COLO668 (cell line): ENCODE measurements around the gene TIMM17B.

Experiments
- DNase-seq: peaks from one replicate; lab custom pipeline; 2025; ENCODE audit not compliant: unreplicated experiment; lab: John Stamatoyannopoulos, UW

Gene TIMM17B

GRCh38 chrX:48897625-48898306, at the start of gene TIMM17B, which contains the start of gene PQBP1:
Gene TIMM17B, minus strand, starts transcription at chrX:48897768. Its CDS starts 19 bp downstream, at chrX:48897749.
Gene PQBP1, plus strand, starts transcription at chrX:48897930. Its CDS starts 580 bp downstream, at chrX:48898510.
- DNase-seq: peak; percentile 93

DNA sequence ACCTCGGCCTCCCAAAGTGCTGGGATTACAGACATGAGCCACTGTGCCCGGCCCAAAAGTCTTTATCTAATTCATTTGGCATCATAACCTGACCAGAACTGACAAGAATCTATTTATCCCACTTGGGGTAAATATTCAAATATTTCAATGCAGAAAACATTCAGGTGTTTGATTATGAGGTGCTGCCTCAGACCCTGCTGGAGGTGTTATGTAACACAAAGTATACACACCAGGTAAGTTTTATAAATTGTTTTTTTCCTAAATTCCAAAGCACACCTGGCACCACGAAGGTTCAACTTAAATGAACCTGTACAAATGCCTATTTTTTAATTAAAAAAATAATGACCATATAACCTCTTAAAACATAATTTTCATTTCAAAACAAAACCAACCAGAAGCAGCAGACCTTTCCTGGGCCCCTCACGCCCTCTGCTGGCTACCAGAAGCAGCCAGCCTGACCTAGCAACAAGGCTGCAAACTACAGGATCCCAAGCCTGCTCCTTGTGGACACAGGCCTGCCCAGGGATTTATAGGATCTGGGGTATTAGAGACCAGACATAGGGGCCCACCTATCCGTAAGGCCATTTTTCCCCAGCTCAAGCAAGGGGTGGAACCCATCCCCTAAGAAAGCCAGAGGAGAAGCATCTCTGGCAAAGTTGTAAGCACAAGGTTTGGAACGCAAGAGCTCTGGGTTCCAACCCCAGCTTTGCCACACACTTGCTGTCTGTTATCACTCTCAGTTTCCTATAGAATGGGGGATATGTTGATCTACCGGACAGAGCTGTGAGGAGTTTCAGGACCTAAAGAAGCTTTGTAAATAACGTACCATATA, 48.2 kb upstream of the TIMM17B start:
- peak; percentile 27 for DNase-seq

GRCh38 chrX:48942895-48943294, 45.3 kb upstream of the TIMM17B start:
- DNase-seq: no peak

- no peak for DNase-seq
These were observed 42.9 kb upstream of the TIMM17B start for GRCh38 chrX:48940404-48940955.

GRCh38 chrX:48939524-48940228, 42.1 kb upstream of the TIMM17B start:
- DNase-seq: no peak

DNA sequence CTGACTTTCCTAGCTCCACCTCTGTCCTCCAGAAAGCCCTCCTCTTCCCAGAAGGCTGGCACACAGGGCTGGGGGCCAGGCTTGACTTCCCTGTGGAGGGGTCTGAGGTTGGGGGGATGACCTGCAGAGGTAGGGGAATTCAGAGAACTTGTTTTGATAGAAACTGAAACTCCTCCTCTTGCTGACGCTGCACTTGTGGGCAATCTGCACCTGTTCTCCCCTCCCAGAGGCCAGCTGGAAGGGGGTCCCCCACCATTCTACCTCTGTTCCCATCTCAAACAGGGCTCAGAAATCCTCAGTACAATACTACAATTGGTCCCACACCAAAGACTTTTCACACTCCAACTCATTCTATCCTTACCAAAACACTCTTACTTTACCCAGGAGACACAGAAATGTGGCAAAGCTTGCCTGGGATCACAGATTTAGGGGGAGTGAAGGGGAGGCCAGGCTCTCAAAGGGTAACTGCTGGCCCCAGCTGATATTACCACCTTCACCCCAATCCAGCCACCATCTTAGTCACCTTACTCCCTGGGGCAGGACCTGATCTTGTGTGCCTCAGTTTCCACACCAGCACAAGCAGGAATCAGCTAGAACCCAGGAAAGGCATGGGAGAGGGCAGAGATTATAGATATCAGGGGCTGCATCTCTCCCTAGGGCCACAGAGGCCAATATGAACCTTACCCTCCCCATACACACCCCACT, 41.3 kb upstream of the TIMM17B start:
- DNase-seq: no peak

GRCh38 chrX:48937054-48937907, 39.7 kb upstream of the TIMM17B start:
- no peak for DNase-seq

DNA sequence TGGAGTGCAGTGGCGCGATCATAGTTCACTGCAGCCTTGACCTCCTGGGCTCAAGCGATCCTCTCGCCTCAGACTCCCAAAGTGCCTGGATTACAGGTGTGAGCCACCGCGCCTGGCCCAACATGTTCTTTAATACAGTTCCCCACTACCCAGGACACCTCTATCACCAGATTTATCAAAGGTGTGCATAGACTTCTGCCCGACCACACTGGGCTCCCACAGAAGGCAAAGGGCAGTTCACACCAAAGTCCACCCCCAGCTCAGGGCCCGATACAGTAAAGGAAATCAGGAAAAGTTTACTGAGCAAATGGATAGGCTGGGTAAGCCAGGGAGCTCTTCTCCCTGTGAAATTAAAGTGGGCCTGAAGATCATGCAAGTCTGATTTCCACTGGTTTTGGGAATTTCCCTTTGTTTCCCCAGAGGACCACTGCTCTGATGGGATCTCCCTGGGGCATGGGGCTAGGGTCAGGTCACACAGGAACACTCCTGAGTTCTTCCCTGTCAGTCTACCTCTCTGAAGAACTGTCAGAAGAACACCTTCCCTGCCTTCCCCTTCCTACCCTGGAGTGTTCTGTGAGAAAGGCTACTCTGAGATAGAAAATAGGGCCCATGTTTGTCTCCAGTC, 39.0 kb upstream of the TIMM17B start:
- no peak for DNase-seq

GRCh38 chrX:48935301-48935670, 37.7 kb upstream of the TIMM17B start:
- no peak for DNase-seq

- DNase-seq: no peak
These were observed 37.2 kb upstream of the TIMM17B start for GRCh38 chrX:48934581-48935300.

DNA sequence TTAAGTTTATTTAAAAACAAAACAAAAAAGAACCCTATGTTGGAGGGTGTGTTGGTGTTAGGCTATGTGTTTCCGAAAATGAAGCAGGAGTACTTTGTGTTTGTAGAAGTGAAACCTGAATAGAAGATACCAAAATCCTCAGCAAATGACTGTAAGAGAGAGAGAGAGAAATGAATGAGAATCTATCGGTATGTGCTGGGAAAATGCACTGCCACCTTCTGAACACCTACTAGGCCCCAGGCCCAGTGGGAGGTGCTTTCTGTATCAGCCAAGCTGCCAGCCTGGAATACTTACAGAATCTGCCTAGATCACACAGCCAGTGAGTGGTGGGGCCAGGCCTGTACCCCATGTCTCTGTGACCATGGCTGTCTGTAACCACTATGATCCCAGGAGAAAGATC, 36.2 kb upstream of the TIMM17B start:
- DNase-seq: no peak

DNA sequence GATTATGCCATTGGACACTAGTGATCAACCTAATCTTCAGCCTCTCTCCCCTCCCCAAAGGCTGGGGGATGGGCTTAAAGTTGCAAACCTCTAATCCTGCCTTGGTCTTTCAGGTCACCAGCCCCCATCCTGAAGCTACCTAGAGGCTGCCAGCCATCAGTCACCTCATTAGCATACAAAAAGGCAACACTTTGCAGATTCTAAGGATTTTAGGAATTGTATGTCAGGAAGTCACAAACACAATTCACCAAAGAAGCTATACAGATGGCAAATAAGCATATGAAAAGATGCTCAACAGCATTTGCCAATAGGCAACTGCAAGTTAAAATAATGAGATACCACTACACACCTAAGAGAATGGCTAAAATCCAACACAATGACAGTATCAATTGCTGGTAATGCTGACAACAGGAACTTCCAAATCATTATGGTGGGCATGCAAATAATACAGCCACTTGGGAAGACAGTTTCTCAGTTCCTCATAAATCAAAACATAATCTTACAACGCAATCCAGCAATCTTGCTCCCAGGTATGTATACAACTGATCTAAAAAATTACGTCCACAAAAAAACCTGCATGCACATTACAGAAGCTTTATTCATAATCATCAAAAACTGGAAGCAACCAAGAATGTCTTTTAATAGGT, 30.3 kb upstream of the TIMM17B start:
- DNase-seq: no peak

DNA sequence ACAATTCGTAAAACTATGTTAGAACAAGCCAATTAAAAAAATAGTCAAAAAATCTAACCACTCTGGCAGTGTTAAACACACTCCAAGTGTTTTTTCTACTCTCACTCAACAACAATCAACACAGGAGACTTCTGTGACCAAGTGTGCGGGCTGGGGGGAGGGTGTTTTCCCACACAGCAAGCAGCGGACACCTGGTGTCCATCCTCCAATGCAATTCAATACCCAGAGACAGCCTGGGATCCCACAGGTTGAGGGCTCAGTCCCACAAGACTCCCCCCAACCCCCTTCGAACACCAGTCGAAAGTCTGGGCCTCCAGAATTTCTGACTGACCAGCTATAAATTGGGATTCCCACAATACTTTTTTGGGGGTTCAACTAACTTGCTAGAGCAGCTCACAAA, 29.6 kb upstream of the TIMM17B start:
- DNase-seq: no peak

DNA sequence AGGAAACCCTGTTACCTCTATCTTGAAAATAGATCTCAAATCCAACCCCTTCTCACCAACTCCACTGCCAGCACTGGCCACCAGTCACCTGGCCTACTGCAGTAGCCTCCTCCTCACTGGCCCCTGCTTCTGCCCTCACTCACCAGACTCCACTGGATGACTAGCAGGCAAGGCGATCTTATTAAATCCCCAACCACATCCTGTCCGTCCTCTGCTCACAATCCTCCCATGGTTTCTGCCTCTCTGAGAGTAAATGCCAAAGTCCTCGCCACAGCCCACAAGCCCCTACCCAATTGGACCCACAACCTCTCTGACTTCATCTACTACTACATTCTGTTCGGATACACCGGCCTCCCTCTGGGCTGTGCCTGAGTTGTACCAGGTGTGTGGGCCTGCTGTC, 26.7 kb upstream of the TIMM17B start:
- no peak for DNase-seq

DNA sequence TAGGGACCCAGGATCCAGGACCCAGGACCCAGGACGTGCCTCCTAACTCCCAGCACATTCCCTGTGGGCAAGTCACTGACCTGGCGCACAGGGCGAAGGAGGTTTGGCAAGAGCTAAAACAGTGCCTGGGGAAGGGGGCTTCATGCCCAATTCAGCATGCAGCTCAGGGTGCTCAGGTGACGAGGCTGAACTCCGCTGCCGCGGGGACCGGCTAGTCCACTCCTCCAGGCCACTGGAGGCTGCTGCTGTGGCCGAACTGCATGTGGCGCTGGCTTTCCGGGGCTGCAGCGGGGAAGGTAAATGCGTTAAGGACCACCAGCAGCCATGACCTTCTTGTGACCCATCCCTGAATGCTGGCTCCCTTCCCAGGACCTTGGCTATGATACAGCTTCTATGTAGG, 26.2 kb upstream of the TIMM17B start:
- no peak for DNase-seq

- DNase-seq: no peak
These were observed 23.1 kb upstream of the TIMM17B start for GRCh38 chrX:48920718-48921104.

- DNase-seq: no peak
These were observed 22.6 kb upstream of the TIMM17B start for GRCh38 chrX:48919947-48920717.
